Measurements from ENCODE around the gene TMED10.
"Not testable (repeated sequence)": the region's sequence is repeated elsewhere in the genome, so short reads cannot be mapped to it uniquely, and the experiment has no call there.

Gene TMED10

GRCh38 chr14:75156111-75156510, 20.3 kb downstream of the TMED10 start:
- DNase-seq = no peak

GRCh38 chr14:75155169-75155568, 21.2 kb downstream of the TMED10 start:
- DNase-seq = no peak

GRCh38 chr14:75153295-75153694, 23.1 kb downstream of the TMED10 start:
- DNase-seq = no peak

GRCh38 chr14:75151851-75152250, 24.6 kb downstream of the TMED10 start:
- no peak for DNase-seq

- DNase-seq = not testable (repeated sequence)
Measured at GRCh38 chr14:75150637-75151036, 25.8 kb downstream of the TMED10 start.

- no peak for DNase-seq
Measured at GRCh38 chr14:75150150-75150549, 26.3 kb downstream of the TMED10 start.

- no peak for DNase-seq
Measured at GRCh38 chr14:75147423-75148071, 28.9 kb downstream of the TMED10 start.

- DNase-seq = no peak
Measured at GRCh38 chr14:75144944-75145343, 31.5 kb downstream of the TMED10 start.

GRCh38 chr14:75143761-75144527, 32.5 kb downstream of the TMED10 start:
- no peak for DNase-seq

GRCh38 chr14:75142494-75142893, 33.9 kb downstream of the TMED10 start:
- DNase-seq = no peak

GRCh38 chr14:75141967-75142366, 34.4 kb downstream of the TMED10 start:
- no peak for DNase-seq

GRCh38 chr14:75141062-75141461, 35.4 kb downstream of the TMED10 start:
- DNase-seq = no peak

GRCh38 chr14:75140620-75141019, 35.8 kb downstream of the TMED10 start:
- DNase-seq = no peak

- DNase-seq = no peak
Measured at GRCh38 chr14:75139185-75139584, 37.2 kb downstream of the TMED10 start.

GRCh38 chr14:75138492-75138891, 37.9 kb downstream of the TMED10 start:
- no peak for DNase-seq

GRCh38 chr14:75134644-75135043, 41.8 kb downstream of the TMED10 start:
- no peak for DNase-seq

- no peak for DNase-seq
Measured at GRCh38 chr14:75133597-75133996, 42.8 kb downstream of the TMED10 start.

- peak; percentile 17 for DNase-seq
Measured at GRCh38 chr14:75132382-75133086, 43.9 kb downstream of the TMED10 start.

- no peak for DNase-seq
Measured at GRCh38 chr14:75128596-75128990, 47.8 kb downstream of the TMED10 start.

GRCh38 chr14:75127903-75128595, 48.4 kb downstream of the TMED10 start:
- DNase-seq = no peak

GRCh38 chr14:75127474-75127820, 49.0 kb downstream of the TMED10 start:
- DNase-seq = peak; percentile 11

GRCh38 chr14:75126679-75127473, 49.5 kb downstream of the TMED10 start, which contains the start of gene NEK9:
Gene NEK9 (minus strand): TSS chr14:75127048. CDS start chr14:75126921, 127 bp downstream.
- peak; percentile 91 for DNase-seq
